ENCODE results near the gene TSHR. TPM values are rescaled to one million over a fixed set of nuclear protein-coding genes. Genes with fewer than 3 reads are reported as not detected.
A peak's percentile ranks its signal among the peaks of the same experiment; 100 is the strongest.
"Not testable (repeated sequence)": the region's sequence is repeated elsewhere in the genome, so short reads cannot be mapped to it uniquely, and the experiment has no call there.

Gene TSHR
- total RNA-seq, 1 donor from 2014 or later = not detected

- DNase-seq (ENCODE audit: low read depth in 2 of 2) = no peak
Observed at GRCh38 chr14:80992580-80992979, 37.2 kb downstream of the TSHR start.

GRCh38 chr14:80996049-80996901 is 40.9 kb downstream of the TSHR start:
- peak; percentile 62 to 78 for DNase-seq (ENCODE audit: low read depth in 2 of 2)

GRCh38 chr14:81001447-81001846 is 46.0 kb downstream of the TSHR start:
- DNase-seq (ENCODE audit: low read depth in 2 of 2) = no peak

DNA sequence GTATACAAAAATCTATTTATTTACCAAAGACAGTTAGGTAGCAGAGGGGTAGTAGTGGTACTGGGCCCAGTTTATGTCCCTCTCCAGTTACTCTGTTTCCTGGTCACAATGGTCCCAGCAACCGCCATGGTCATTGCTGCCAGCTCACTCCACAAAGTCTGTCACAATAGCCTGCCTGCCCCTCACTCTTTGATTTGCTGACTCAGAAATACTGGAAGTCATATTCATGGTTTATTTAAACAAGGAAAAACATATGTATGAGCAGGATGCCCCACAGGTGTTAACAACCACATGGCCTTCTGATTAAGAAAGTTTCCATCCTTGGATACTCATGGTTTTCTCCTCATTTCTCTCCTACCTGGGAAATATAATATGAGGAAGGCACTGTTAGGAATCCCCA is 49.2 kb downstream of the TSHR start:
- no peak for DNase-seq (ENCODE audit: low read depth in 2 of 2)

DNA sequence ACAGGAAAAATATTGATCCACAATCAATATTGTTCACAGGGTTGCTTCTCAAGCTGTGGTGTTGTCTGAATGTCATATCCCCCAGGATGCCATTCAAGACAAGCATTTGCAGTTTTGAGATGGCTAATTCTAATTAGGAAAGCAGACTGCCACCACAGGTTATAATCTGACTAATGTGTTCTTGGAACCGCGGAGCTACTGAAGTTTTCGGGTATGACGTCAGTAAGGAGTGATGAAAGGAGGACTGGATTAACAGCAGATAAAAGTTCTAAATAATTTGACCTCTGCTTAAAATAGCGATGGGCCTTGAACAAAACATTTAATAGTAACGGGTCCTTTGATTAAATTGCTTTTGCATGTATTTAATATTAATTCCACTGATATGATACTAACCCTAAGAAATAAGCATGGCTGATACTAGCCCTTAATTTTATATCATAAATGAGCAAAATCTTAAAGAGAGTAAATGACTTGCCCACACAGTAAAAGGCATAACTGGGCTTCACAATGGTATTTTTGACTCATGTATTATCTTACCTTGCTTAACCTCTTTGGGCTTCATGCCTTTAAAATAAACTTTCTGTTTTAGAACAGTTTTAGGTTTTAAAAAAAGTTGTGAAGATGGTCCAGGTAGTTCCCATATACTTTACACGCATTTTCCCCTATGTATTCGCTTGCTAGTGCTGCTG is 50.3 kb downstream of the TSHR start:
- DNase-seq (ENCODE audit: low read depth in 2 of 2) = no peak

DNA sequence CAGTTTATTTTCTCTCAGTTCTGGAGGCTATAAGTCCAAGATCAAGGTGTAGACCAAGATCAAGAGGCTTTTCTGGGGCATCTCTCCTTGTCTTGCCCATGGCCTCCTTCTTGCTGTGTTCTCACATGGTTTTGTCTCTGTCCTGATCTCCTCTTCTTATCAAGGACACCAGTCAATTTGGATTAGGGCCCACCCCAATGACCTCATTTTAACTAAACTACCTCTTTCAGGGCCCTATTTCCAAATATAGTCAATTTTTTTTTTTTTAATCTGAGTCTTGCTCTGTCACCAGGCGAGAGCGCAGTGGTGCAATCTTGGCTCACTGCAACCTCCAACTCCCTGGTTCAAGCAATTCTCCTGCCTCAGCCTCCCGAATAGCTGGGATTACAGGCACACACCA is 50.8 kb downstream of the TSHR start:
- no peak for DNase-seq (ENCODE audit: low read depth in 2 of 2)

DNA sequence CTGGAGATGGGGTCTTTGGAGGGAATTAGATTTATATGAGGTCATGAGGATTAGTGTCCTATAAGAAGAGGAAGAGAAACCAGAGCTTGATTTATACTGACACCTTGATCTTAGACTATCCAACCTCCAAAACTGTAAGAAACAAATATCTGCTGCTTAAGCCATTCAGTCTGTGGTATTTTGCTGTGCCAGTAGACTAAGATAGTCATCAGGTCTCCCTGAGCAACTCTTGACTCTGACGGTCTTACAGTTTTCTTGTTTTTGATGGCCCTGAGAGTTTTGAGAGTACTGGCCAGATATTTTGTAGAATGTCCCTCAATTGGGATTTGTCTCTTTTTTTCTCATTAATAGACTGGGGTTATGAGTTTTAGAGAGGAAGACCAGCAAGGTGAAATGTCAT is 51.7 kb downstream of the TSHR start:
- no peak for DNase-seq (ENCODE audit: low read depth in 2 of 2)

GRCh38 chr14:81009346-81009745 is 53.9 kb downstream of the TSHR start:
- no peak for DNase-seq (ENCODE audit: low read depth in 2 of 2)

DNA sequence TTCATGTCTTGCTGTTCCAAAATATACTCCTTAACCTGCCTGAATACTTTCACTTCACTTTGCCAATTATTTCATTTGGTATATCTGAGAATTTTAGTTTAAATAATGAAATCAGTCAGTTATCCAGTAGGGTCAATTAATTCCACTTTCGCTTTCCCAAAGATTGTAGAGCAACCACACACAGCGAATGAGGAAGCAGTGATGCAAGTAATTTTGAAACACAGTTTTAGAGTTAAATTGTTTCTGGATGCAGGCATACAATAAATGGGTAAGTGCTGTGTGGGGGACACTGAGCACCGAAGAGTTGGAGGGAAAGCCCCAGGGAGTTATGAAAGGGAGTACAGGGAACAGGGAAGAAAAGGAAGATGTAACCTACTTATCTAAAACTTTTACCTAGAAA is 62.8 kb downstream of the TSHR start:
- DNase-seq (ENCODE audit: low read depth in 2 of 2) = no peak

GRCh38 chr14:81018684-81019083 is 63.3 kb downstream of the TSHR start:
- no peak for DNase-seq (ENCODE audit: low read depth in 2 of 2)

DNA sequence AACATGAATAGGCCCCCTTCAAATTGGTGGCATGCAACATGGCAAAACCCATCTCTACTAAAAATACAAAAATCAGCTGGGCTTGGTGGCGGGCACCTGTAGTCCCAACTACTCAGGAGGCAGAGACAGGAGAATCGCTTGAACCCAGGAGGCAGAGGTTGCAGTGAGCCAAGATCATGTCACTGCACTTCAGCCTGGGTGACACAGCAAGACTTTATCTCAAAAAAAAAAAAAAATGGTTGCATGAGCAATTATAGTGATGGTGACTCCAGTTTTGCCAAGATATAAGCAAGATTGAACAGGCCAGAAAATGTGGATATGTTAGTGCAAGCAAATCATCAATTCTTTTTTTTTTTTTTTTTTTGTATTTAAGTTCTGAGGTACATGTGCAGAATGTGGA is 63.7 kb downstream of the TSHR start:
- DNase-seq (ENCODE audit: low read depth in 2 of 2) = not testable (repeated sequence)

DNA sequence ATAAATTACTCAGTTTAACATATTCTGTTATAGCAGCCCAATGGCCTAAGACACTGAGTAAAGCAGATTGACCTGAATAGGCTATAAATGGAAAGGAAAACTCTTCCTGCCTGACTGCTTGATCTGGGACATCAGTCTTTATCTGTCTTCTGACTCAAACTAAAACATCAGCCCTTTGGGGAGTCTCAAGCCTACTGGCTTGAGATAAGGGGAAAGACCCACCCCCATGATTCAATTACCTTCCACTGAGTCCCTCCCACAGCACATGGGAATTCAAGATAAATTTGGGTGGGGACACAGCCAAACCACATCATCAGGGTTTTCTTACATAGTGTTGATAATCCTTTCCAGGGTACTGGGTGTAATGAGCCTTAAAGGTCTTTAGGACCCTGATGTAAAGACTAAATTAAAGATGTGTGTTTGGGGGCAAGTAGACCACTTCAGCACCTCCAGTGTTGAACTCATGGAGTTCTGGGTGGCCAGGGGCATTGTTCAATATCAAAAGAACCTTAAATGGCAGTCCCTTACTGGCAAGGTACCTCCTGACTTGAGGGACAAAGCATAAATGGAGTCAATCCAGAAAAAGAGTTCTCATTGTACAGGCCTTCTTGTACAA is 67.8 kb downstream of the TSHR start:
- DNase-seq (ENCODE audit: low read depth in 2 of 2) = no peak

GRCh38 chr14:81028461-81028860 is 73.0 kb downstream of the TSHR start:
- DNase-seq (ENCODE audit: low read depth in 2 of 2) = no peak

DNA sequence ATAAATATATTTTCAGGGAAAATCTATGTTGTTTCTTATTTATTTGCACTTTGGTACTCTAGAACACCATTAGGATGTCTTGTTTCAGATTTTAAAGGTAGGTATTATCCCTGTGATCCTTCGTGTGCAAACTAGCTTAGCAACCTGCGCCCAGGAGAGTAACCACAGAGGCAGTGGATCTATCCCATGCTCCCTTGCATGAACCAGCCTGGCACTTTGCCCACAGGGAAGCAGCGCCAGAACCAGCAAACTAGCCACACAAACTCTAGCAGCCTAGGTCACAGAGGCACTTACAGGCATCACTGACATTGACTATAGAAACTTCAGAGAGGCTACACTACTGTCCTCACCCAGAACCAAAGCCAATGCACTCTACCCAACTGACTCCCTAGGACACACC is 76.1 kb downstream of the TSHR start:
- DNase-seq (ENCODE audit: low read depth in 2 of 2) = no peak

DNA sequence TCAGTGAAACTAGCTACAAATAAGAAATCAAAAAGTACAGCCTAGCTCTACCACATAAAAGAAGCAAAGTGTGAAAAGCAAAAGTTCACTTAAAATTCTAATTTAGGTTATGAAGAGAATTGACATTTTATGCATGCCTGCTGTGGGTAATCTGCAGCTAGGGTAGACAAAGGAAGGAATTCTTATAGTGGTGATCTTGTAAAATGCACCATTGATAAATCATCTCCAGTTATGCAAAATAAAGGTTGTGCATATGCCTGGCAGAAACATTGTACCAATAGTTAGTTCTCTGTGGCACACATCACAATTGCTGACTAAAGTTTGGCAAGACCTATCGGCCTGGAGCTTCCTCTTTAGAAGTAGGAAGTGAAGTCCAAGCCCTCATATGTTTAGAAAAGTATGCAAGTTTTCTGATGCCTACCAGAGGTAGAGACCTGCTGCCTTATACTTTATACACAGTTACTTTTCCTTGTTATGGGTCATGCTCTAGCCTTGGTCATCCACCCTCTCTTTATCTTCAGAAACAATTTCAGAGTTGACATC is 78.3 kb downstream of the TSHR start:
- no peak for DNase-seq (ENCODE audit: low read depth in 2 of 2)

DNA sequence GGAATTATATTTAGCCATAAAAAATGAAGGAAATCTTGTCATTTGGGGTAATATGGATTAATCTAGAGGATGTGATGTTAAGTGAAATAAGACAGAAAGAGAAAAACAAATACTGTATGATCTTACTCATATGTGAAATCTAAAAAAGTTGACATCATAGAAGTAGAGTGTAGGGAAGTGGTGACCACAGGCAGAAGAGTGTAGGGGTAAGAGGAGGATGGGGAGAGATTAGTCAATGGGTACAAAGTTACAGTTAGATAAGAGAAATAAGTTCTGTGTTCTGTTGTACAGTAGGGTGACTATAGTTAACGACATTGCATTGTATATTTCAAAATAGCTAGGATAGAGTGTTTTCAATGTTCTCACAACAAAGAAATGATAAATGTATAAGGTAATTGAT is 87.0 kb downstream of the TSHR start:
- no peak for DNase-seq (ENCODE audit: low read depth in 2 of 2)

DNA sequence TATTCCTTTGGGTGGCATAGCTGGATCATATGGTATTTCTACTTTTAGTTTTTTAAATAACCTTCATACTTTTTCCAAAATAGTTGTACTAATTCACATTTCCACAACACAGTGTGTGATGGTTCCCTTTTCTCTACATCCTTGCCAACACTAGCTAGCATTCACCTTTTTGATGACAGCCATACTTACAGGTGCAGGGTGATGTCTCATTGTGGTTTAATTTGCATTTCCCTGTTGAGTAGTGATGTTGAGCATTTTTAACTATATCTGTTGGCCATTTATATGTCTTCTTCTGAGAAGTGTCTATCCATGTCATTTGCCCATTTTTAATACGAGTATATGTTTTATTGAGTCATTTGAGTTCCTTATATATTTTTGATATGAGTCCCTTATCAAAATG is 96.1 kb downstream of the TSHR start:
- no peak for DNase-seq (ENCODE audit: low read depth in 2 of 2)

DNA sequence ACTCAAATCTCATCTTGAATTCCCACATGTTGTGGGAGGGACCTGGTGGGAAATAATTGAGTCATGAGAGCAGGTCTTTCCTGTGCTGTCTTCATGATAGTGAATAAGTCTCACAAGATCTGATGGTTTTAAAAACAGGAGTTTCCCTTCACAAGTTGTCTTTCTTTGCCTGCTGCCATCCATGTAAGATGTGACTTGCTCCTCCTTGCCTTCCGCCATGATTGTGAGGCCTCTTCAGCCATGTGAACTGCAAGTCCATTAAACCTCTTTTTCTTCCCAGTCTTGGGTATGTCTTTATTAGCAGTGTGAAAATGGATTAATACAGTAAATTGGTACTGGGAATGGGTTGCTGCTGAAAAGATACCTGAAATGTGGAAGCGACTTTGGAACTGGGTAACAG is 98.6 kb downstream of the TSHR start:
- DNase-seq (ENCODE audit: low read depth in 2 of 2) = not testable (repeated sequence)

DNA sequence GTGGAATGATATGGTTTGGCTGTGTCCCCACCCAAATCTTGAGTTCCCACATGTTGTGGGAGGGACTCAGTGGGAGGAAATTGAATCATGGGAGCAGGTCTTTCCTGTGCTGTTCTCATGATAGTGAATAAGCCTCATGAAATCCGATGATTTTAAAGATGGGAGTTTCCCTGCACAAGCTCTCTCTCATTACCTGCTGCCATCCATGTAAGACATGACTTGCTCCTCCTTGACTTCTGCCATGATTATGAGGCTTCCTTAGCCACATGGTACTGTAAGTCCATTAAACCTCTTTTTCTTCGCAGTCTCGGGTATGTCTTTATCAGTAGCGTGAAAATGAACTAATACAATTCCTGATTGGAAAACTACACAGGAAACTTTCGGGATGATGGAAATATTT is 100.5 kb downstream of the TSHR start:
- DNase-seq (ENCODE audit: low read depth in 2 of 2) = no peak

GRCh38 chr14:81062380-81062779 is 107.0 kb downstream of the TSHR start:
- no peak for DNase-seq (ENCODE audit: low read depth in 2 of 2)

DNA sequence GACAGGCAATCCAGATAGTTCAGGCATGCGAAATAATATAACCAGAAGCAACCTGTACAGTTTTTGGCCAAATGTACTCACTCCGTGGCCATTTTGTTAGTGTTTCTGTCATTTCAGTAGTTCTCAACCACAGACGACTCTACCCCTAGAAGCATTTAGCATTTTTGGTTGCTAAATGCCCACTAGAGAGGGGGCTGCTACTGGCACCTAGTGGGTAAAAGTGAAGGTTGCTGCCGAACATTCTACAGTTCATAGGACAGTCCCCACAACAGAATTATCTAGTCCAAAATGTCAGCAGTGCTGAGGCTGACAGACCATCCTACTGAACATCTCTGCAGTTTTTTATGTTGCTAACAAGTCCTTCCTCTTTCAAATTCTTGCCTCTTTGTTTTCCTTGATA is 107.4 kb downstream of the TSHR start:
- DNase-seq (ENCODE audit: low read depth in 2 of 2) = peak in 1 of 2 donors; percentile 3

DNA sequence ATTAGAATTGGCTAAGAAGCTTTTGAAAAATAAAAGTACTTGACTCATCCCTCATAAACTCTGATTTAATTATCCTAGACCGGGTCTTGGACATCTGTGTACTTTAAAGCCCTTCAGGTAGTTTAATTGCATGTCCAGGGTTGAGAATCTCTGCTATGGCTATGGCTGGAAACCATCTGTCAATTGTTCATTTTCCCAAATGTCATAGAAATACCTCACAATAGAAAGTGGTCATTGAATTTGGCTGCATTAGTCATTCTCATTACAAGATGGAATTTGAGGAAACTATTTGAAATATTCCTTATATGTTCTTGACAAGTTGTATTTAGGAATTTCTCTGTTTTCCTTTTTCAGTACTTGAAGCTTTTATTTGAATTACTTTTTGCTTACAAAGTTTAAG is 111.3 kb downstream of the TSHR start:
- no peak for DNase-seq (ENCODE audit: low read depth in 2 of 2)
